Stimulated activated CD4-positive, alpha-beta T cell treated with anti-CD3 and anti-CD28 coated beads, Interleukin-2, amount 100 ng/mL, for 4 hours (primary cell): ENCODE measurements around the gene MPG.

Source experiments
- DNase-seq: peaks from one replicate; pipeline ENCODE4 v3.0.0-alpha.2; 2020; ENCODE audit warnings: low read depth

Gene MPG

GRCh38 chr16:83781-84615 is 6.0 kb downstream of the MPG start:
- DNase-seq: no peak

- peak; percentile 42 for DNase-seq
Observed at GRCh38 chr16:84718-85406, 6.8 kb downstream of the MPG start.

- DNase-seq: no peak
Observed at GRCh38 chr16:85407-85782, 7.4 kb downstream of the MPG start.

GRCh38 chr16:85865-86264 is 7.8 kb downstream of the MPG start:
- DNase-seq: no peak

- no peak for DNase-seq
Observed at GRCh38 chr16:86483-86952, 8.5 kb downstream of the MPG start.

GRCh38 chr16:88613-89012 is 10.6 kb downstream of the MPG start:
- no peak for DNase-seq

GRCh38 chr16:89391-90302 is 11.6 kb downstream of the MPG start:
- DNase-seq: no peak

- DNase-seq: no peak
Observed at GRCh38 chr16:91484-91883, 13.5 kb downstream of the MPG start.

- DNase-seq: no peak
Observed at GRCh38 chr16:92431-93339, 14.7 kb downstream of the MPG start.

GRCh38 chr16:94918-95265 is 16.9 kb downstream of the MPG start:
- no peak for DNase-seq

GRCh38 chr16:96935-97381 is 18.9 kb downstream of the MPG start:
- peak; percentile 80 for DNase-seq

GRCh38 chr16:97822-98221 is 19.8 kb downstream of the MPG start:
- no peak for DNase-seq

GRCh38 chr16:100989-101388 is 23.0 kb downstream of the MPG start:
- no peak for DNase-seq

GRCh38 chr16:101586-101985 is 23.6 kb downstream of the MPG start:
- no peak for DNase-seq

GRCh38 chr16:102060-102855 is 24.2 kb downstream of the MPG start:
- DNase-seq: no peak

GRCh38 chr16:104355-104754 is 26.3 kb downstream of the MPG start:
- DNase-seq: no peak

GRCh38 chr16:104928-105327 is 26.9 kb downstream of the MPG start:
- no peak for DNase-seq

GRCh38 chr16:105521-105920 is 27.5 kb downstream of the MPG start:
- DNase-seq: no peak

GRCh38 chr16:106623-107324 is 28.7 kb downstream of the MPG start:
- peak; percentile 41 for DNase-seq
